Measurements from ENCODE around the gene OR2T2. TPM values are rescaled to one million over a fixed set of nuclear protein-coding genes. Genes with fewer than 3 reads are reported as not detected.
"Not testable (repeated sequence)": the region's sequence is repeated elsewhere in the genome, so short reads cannot be mapped to it uniquely, and the experiment has no call there.

Gene OR2T2
- total RNA-seq (not detected), polyA plus RNA-seq (not detected)
- long read RNA-seq, donor 1: 0 reads
- long read RNA-seq, donor 2: 0 reads
- long read RNA-seq, donor 3: 0 reads

- H3K27ac ChIP-seq; H3K4me1 ChIP-seq; intact Hi-C loops (cut with DNase I); ATAC-seq; DNase-seq; H3K27me3 ChIP-seq; H3K9me3 ChIP-seq; H3K4me3 ChIP-seq; H3K36me3 ChIP-seq: not testable (repeated sequence)
- no CpG with 5 or more reads among the region's 2 CpGs for WGBS, 2 donors
Observed at GRCh38 chr1:248445399-248445798, at the start of gene OR2T2. OR2T2 (plus strand) TSS chr1:248445637; CDS start chr1:248452798, 7,161 bp downstream.

DNA sequence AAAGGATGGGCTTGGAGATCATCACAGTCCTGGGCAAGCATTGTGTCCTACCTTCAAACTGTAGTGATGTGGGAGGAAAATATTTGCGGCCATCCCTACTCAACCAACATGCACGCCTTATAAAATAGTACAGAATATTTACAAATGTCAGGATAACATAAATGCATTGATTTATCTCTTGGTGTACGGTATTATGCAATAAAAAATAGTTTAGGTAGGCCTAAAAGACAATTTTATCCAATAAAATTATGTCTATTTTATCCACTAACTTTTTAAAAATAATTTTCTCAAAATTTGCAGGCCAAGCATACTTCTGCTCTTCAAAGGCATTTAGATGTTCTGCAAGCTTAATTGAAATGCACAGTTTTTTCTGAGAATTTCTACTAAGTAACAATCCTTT lies 42.7 kb upstream of the OR2T2 start, which contains the start of gene OR2T1:
Gene OR2T1, plus strand, starts transcription at position 301 of the 400 bp plus-strand sequence. CDS start 3,100 bp downstream, outside the sequence.
- intact Hi-C loops (cut with DNase I): loop anchor here in 1 of 10 donors (5.0 kb wide), 1 partner anchor 405 kb away; no protein-coding TSS in a partner anchor
- DNase-seq: no peak
- WGBS, 2 donors: 57 to 71% methylated on average over 3 of the region's 3 CpGs
- TF ChIP-seq CTCF (IDR thresholded peaks at IDR 0.05): no peak
- no peaks in the 10 kb centered on the region for H3K27me3 ChIP-seq
- no peaks in the 10 kb centered on the region for H3K36me3 ChIP-seq
- H3K27ac ChIP-seq: no peak within 1 kb of the TSS
- ATAC-seq: no peak
- H3K4me3 ChIP-seq: no peak within 1 kb of the TSS
- H3K4me1 ChIP-seq: no peaks in the 10 kb centered on the region
- H3K9me3 ChIP-seq: peaks cover 0 to 2% (median 0%) of the 10 kb centered on the region in 11 donors

GRCh38 chr1:248404024-248404423 lies 41.4 kb upstream of the OR2T2 start:
- DNase-seq (no peak), ATAC-seq (no peak)
- Histone ChIP-seq H3K27ac (no peak overlapping the region), H3K4me3 (no peak overlapping the region), H3K9me3 (peaks cover 0 to 3% (median 0%) of the 10 kb centered on the region in 11 donors), H3K27me3 (no peaks in the 10 kb centered on the region), H3K4me1 (no peaks in the 10 kb centered on the region), H3K36me3 (no peaks in the 10 kb centered on the region)
- intact Hi-C loops (cut with DNase I): loop anchor here in 1 of 10 donors (5.0 kb wide), 1 partner anchor 403 kb away; no protein-coding TSS in a partner anchor
- WGBS, 2 donors: 90 to 91% methylated on average over 6 of the region's 6 CpGs
- no peak for TF ChIP-seq CTCF (IDR thresholded peaks at IDR 0.05)

DNA sequence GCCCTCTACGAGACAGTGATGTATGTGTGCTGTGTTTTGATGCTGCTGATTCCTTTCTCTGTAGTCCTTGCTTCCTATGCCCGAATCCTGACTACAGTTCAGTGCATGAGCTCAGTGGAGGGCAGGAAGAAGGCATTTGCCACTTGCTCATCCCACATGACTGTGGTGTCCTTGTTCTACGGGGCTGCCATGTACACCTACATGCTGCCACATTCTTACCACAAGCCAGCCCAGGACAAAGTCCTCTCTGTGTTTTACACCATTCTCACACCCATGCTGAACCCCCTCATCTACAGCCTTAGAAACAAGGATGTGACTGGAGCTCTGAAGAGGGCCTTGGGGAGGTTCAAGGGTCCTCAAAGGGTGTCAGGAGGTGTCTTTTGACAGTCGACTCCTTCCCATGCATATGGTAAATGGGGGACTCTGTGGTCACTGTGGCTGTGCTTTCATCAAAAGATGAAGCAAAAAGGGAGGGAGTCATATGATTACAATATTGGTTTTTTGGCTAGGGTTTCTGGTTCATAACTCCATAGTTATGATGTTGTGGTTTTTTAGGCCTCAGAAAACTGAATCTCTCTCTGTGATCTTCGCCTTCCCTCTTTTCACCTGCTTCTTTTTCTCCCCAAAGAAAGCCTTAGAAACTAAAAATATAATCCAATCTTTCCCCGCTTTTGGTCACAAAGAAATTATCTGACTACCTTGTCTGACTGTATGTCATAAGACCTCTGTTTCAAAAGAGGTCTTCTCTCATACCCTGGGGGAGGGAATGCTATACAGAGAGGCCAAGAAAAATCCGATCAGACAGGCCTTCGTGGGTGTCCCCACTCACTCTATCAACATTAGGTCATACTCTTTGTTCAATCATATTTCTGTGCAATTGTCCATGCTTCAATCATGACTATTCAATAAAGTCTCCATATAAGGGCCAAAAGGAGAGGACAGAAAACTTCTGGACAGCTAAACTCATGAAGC lies 38.4 kb upstream of the OR2T2 start:
- Histone ChIP-seq H3K27me3 (no peaks in the 10 kb centered on the region), H3K4me1 (no peaks in the 10 kb centered on the region), H3K4me3 (no peak overlapping the region), H3K9me3 (peaks cover 0 to 21% (median 5%) of the 10 kb centered on the region in 11 donors), H3K27ac (no peak overlapping the region), H3K36me3 (no peaks in the 10 kb centered on the region)
- no peak for ATAC-seq
- no peak for TF ChIP-seq CTCF (IDR thresholded peaks at IDR 0.05)
- DNase-seq: no peak
- 56 to 62% methylated on average over 8 of the region's 8 CpGs for WGBS, 2 donors
- intact Hi-C loops (cut with DNase I): no loop called here
